Effector memory CD4-positive, alpha-beta T cell (primary cell): ENCODE results near the gene NCOA7.
"Not testable (repeated sequence)": the region's sequence is repeated elsewhere in the genome, so short reads cannot be mapped to it uniquely, and the experiment has no call there.

Source experiments
- DNase-seq, 3 donors: peaks; one replicate each; pipeline ENCODE4 v3.0.0-alpha.2; 2020
- H3K27ac ChIP-seq: 2 replicates; pipeline ENCODE4 v1.7.0; 2013; ENCODE audit warnings: mild to moderate bottlenecking, low read length, moderate library complexity; ENCODE audit not compliant: insufficient read depth, poor library complexity, severe bottlenecking
- H3K27me3 ChIP-seq: replicated peaks from 2 replicates; pipeline ENCODE4 v1.7.0; 2013; ENCODE audit warnings: mild to moderate bottlenecking, low read length; ENCODE audit not compliant: insufficient read depth, control insufficient read depth, poor library complexity, severe bottlenecking
- H3K36me3 ChIP-seq: 2 replicates; pipeline ENCODE4 v1.7.0; 2013; ENCODE audit warnings: mild to moderate bottlenecking, low read length, moderate library complexity; ENCODE audit not compliant: control insufficient read depth, insufficient read depth
- H3K4me1 ChIP-seq: 2 replicates; pipeline ENCODE4 v1.7.0; 2013; ENCODE audit warnings: low read length, mild to moderate bottlenecking; ENCODE audit not compliant: control insufficient read depth, insufficient read depth, poor library complexity, severe bottlenecking
- H3K4me3 ChIP-seq: 2 replicates; pipeline ENCODE4 v1.7.0; 2013; ENCODE audit warnings: low read length, low read depth, mild to moderate bottlenecking; ENCODE audit not compliant: insufficient read depth, poor library complexity, severe bottlenecking
- H3K9me3 ChIP-seq: 2 replicates; pipeline ENCODE4 v1.7.0; 2013; ENCODE audit warnings: mild to moderate bottlenecking, low read length, moderate library complexity; ENCODE audit not compliant: control insufficient read depth

The NCOA7 gene

DNA sequence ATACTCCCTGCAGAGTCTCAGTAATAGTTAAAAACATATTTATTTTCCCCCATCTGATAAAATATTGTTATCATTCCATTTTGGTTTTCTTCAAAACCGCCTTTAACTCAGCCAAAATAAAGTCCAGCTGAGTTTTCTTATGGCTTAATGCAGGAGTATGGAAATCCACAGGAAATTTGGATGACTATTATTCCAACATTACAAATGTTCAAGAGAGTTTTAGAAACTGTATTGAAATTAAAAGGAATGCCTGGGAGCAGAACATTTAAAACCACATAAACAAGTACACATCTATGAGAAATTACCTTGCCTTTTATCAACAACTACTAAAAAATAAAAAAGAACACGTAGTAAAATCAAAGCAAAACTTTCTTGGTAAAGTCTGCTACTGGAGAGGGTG is 45.7 kb downstream of the NCOA7 start:
- no peaks in the 10 kb centered on the region for H3K27me3 ChIP-seq
- no peak overlapping the region for H3K4me3 ChIP-seq
- peaks cover 32% of the 10 kb centered on the region for H3K4me1 ChIP-seq
- DNase-seq, result no peak
- no peaks in the 10 kb centered on the region for H3K9me3 ChIP-seq
- no peak overlapping the region for H3K27ac ChIP-seq
- H3K36me3 ChIP-seq, result no peaks in the 10 kb centered on the region

DNA sequence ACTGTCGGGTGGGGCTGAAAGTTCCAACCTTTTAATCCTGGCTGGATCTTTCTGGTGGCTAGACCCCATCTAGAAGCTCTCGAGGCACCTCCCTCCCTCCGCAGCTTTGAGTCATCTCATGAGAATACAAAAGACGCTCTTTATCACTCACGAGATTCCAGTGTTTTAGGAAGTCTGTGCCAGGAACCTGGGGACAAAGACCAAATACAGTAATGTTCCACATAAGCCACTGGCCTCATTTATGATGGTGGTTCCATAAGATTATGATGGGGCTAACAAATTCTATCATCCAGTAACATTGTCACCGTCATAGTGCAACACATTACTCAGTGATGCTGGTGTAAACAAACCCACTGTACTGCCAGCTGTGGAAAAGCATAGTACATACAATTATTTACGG is 48.7 kb downstream of the NCOA7 start:
- no peak for DNase-seq
- Histone ChIP-seq H3K36me3 (no peaks in the 10 kb centered on the region), H3K4me3 (no peak overlapping the region), H3K27ac (no peak overlapping the region), H3K9me3 (no peaks in the 10 kb centered on the region), H3K4me1 (peaks cover 8% of the 10 kb centered on the region), H3K27me3 (no peaks in the 10 kb centered on the region)

DNA sequence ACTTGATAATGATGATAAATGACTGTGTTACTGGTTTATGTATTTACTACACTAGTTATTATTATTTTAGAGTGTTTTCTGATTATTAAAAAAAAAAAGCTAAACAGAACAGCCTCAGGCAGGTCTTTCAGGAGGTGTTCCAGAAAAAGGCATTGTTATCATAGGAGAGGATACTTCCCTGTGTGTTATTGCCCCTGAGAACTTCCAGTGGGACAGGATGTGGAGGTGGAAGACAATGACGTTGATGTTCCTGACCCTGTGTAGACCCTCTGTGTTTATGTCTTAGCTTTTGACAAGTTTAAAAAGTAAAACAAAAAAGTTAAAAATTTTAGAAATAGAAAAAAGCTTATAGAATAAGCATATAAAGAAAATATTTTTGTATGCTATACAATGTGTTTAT is 49.1 kb downstream of the NCOA7 start:
- Histone ChIP-seq H3K36me3 (no peaks in the 10 kb centered on the region), H3K27ac (no peak overlapping the region), H3K9me3 (no peaks in the 10 kb centered on the region), H3K27me3 (no peaks in the 10 kb centered on the region), H3K4me1 (peaks cover 4% of the 10 kb centered on the region), H3K4me3 (no peak overlapping the region)
- DNase-seq, result no peak

DNA sequence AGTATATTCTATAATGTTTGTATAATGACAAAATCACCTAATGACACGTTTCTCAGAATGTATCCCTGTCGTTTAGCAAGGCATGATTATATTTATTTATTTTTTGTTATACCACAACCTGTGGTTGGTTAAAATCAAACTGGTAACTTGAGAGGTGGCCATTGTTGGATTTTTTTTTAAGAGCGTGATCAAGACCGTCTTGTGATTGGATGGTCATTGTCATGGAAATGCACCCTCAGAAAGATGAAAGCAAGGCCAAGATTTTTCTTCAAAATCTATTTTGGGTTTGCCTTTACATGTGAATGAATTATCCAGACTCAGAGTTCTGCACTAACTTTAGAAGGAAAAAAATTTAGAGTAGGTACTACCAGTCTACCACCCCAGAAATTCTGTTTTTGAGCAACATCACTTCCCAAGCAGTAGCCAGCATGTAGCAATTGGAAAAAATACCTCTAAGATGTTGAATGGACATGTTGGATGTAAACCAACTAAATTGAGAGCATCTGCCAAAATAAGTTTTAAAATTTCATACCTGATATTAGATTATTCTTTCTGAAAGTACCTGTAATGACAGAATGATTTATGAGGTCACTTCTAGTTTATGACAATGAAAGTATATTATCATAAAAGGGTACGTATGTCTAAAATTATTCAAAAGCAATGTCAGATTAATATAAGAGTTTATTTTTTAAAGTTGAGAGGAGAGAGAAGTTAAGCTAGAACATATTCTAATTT is 50.8 kb downstream of the NCOA7 start:
- H3K27me3 ChIP-seq, result no peaks in the 10 kb centered on the region
- H3K4me1 ChIP-seq, result no peaks in the 10 kb centered on the region
- H3K27ac ChIP-seq, result no peak overlapping the region
- H3K36me3 ChIP-seq, result no peaks in the 10 kb centered on the region
- no peaks in the 10 kb centered on the region for H3K9me3 ChIP-seq
- H3K4me3 ChIP-seq, result no peak overlapping the region
- no peak for DNase-seq

GRCh38 chr6:125842091-125842626 is 51.4 kb downstream of the NCOA7 start:
- no peaks in the 10 kb centered on the region for H3K9me3 ChIP-seq
- no peaks in the 10 kb centered on the region for H3K4me1 ChIP-seq
- DNase-seq, result no peak

GRCh38 chr6:125843593-125843992 is 52.8 kb downstream of the NCOA7 start:
- H3K4me3 ChIP-seq, result no peak overlapping the region
- H3K9me3 ChIP-seq, result no peaks in the 10 kb centered on the region
- no peak overlapping the region for H3K27ac ChIP-seq
- no peaks in the 10 kb centered on the region for H3K27me3 ChIP-seq
- DNase-seq, result no peak
- H3K4me1 ChIP-seq, result no peaks in the 10 kb centered on the region
- H3K36me3 ChIP-seq, result no peaks in the 10 kb centered on the region

More at GRCh38 chr6:125842091-125842626, 51.4 kb downstream of the NCOA7 start:
- Histone ChIP-seq H3K27ac (no peak overlapping the region), H3K27me3 (no peaks in the 10 kb centered on the region), H3K4me3 (no peak overlapping the region), H3K36me3 (no peaks in the 10 kb centered on the region)

- Histone ChIP-seq H3K36me3 (no peaks in the 10 kb centered on the region), H3K27ac (no peak overlapping the region), H3K4me3 (no peak overlapping the region), H3K4me1 (no peaks in the 10 kb centered on the region), H3K27me3 (no peaks in the 10 kb centered on the region), H3K9me3 (no peaks in the 10 kb centered on the region)
- no peak for DNase-seq
Observed at GRCh38 chr6:125844989-125845388, 54.2 kb downstream of the NCOA7 start.

- H3K4me1 ChIP-seq, result no peaks in the 10 kb centered on the region
- H3K36me3 ChIP-seq, result no peaks in the 10 kb centered on the region
- no peak overlapping the region for H3K4me3 ChIP-seq
- H3K27ac ChIP-seq, result no peak overlapping the region
- H3K9me3 ChIP-seq, result no peaks in the 10 kb centered on the region
- H3K27me3 ChIP-seq, result no peaks in the 10 kb centered on the region
- DNase-seq, result no peak
Observed at GRCh38 chr6:125846292-125847024, 55.7 kb downstream of the NCOA7 start.

DNA sequence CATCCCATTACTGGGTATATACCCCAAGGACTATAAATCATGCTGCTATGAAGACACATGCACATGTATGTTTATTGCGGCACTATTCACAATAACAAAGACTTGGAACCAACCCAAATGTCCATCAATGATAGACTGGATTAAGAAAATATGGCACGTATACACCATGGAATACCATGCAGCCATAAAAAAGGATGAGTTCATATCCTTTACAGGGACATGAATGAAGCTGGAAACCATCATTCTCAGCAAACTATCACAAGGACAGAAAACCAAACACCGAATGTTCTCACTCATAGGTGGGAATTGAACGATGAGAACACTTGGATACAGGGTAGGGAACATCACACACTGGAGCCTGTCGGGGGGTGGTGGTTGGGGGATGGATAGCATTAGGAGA is 57.5 kb downstream of the NCOA7 start:
- not testable (repeated sequence) for H3K4me1 ChIP-seq, H3K27me3 ChIP-seq, H3K9me3 ChIP-seq, DNase-seq, H3K4me3 ChIP-seq, H3K27ac ChIP-seq, H3K36me3 ChIP-seq

DNA sequence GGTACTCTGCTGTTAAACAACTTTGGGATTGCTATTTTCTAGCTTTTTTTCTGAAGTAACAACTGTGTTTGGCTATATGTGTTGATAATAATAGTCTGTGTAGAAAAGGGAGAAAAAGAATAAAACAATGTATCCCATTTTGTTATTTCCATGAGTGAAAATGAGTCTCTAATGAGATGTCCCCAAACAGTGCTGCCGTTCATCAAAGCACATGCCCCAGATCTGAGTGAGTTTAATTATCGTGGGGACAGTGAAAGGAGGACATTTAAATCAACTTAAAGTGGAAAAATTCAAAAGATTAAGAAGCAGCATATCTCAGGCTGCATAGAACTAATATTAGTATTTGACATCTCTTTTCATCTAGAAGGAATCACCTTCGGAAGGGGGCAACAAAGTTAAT is 59.6 kb downstream of the NCOA7 start:
- DNase-seq, result no peak
- H3K27me3 ChIP-seq, result no peaks in the 10 kb centered on the region
- H3K4me1 ChIP-seq, result no peaks in the 10 kb centered on the region
- no peak overlapping the region for H3K4me3 ChIP-seq
- H3K9me3 ChIP-seq, result no peaks in the 10 kb centered on the region
- H3K27ac ChIP-seq, result no peak overlapping the region
- no peaks in the 10 kb centered on the region for H3K36me3 ChIP-seq
